ENCODE results near the gene STOML1.

STOML1 gene

GRCh38 chr15:73936181-73936580 is 55.9 kb downstream of the STOML1 start:
- TF ChIP-seq REST (IDR thresholded peaks at IDR 0.05; ENCODE audit: insufficient read depth in 1 of 2, low read depth in 2 of 2, low read length in 2 of 2) (no peak), SIN3A (IDR thresholded peaks at IDR 0.05; ENCODE audit: borderline replicate concordance, insufficient read depth, low read length) (no peak), FOXP2 (optimal IDR thresholded peaks at IDR 0.05; ENCODE audit: borderline replicate concordance, extremely low read depth, extremely low read length, insufficient read depth) (no peak), POLR2AphosphoS5 (IDR thresholded peaks at IDR 0.05; ENCODE audit: low read depth, low read length) (no peak), TAF1 (IDR thresholded peaks at IDR 0.05; ENCODE audit: borderline replicate concordance, insufficient read depth, low read length) (no peak)

GRCh38 chr15:73935547-73935946 is 56.5 kb downstream of the STOML1 start:
- TF ChIP-seq POLR2AphosphoS5 (IDR thresholded peaks at IDR 0.05; ENCODE audit: low read depth, low read length) (no peak), FOXP2 (optimal IDR thresholded peaks at IDR 0.05; ENCODE audit: borderline replicate concordance, extremely low read depth, extremely low read length, insufficient read depth) (no peak), TAF1 (IDR thresholded peaks at IDR 0.05; ENCODE audit: borderline replicate concordance, insufficient read depth, low read length) (no peak), SIN3A (IDR thresholded peaks at IDR 0.05; ENCODE audit: borderline replicate concordance, insufficient read depth, low read length) (no peak), REST (IDR thresholded peaks at IDR 0.05; ENCODE audit: insufficient read depth in 1 of 2, low read depth in 2 of 2, low read length in 2 of 2) (no peak)

GRCh38 chr15:73934281-73934680 is 57.8 kb downstream of the STOML1 start:
- TF ChIP-seq POLR2AphosphoS5 (IDR thresholded peaks at IDR 0.05; ENCODE audit: low read depth, low read length) (no peak), TAF1 (IDR thresholded peaks at IDR 0.05; ENCODE audit: borderline replicate concordance, insufficient read depth, low read length) (no peak), FOXP2 (optimal IDR thresholded peaks at IDR 0.05; ENCODE audit: borderline replicate concordance, extremely low read depth, extremely low read length, insufficient read depth) (no peak), SIN3A (IDR thresholded peaks at IDR 0.05; ENCODE audit: borderline replicate concordance, insufficient read depth, low read length) (no peak), REST (IDR thresholded peaks at IDR 0.05; ENCODE audit: insufficient read depth in 1 of 2, low read depth in 2 of 2, low read length in 2 of 2) (no peak)

GRCh38 chr15:73932381-73933191 is 59.5 kb downstream of the STOML1 start:
- TF ChIP-seq FOXP2 (optimal IDR thresholded peaks at IDR 0.05; ENCODE audit: borderline replicate concordance, extremely low read depth, extremely low read length, insufficient read depth) (no peak), TAF1 (IDR thresholded peaks at IDR 0.05; ENCODE audit: borderline replicate concordance, insufficient read depth, low read length) (no peak), SIN3A (IDR thresholded peaks at IDR 0.05; ENCODE audit: borderline replicate concordance, insufficient read depth, low read length) (no peak), REST (IDR thresholded peaks at IDR 0.05; ENCODE audit: insufficient read depth in 1 of 2, low read depth in 2 of 2, low read length in 2 of 2) (no peak), POLR2AphosphoS5 (IDR thresholded peaks at IDR 0.05; ENCODE audit: low read depth, low read length) (no peak)

Data from PFSK-1 (cell line).